ENCODE results near the gene FAM163B.

- TF ChIP-seq EZH2phosphoT487 (IDR thresholded peaks at IDR 0.05; ENCODE audit: low read length) (no peak), CTCF (IDR thresholded peaks at IDR 0.05; ENCODE audit: low read length) (no peak)
Observed at GRCh38 chr9:133640580-133641395, 31.6 kb upstream of the FAM163B start.

Data from MM.1S (cell line).